Fibroblast of skin of abdomen (primary cell): ENCODE measurements around the gene VEZF1.

Experiments used
- DNase-seq: peaks from one replicate; pipeline ENCODE4 v3.0.0-alpha.2; 2013

The VEZF1 gene

GRCh38 chr17:57949649-57950048 lies 38.4 kb downstream of the VEZF1 start:
- no peak for DNase-seq

- peak; percentile 98 for DNase-seq
These were observed 39.3 kb downstream of the VEZF1 start for GRCh38 chr17:57948555-57949420.

DNA sequence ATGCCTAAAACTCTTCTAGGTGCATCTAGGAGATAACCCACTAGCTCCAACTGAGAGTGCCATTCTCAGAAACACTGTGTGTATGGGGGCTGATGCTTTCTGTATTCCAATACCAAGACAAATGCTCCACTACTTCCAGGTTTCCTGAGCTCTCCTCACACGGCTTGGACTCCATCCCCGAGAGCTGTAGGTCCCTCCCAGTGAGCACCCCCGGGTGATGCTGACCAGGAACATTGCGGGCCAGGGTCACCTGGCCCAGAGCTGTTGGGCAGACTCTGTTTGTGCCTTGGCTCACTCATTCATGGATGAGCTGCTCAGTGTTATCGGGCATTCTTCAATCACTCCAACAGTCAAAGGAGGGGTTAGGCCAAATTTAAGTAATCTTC lies 39.9 kb downstream of the VEZF1 start:
- no peak for DNase-seq

DNA sequence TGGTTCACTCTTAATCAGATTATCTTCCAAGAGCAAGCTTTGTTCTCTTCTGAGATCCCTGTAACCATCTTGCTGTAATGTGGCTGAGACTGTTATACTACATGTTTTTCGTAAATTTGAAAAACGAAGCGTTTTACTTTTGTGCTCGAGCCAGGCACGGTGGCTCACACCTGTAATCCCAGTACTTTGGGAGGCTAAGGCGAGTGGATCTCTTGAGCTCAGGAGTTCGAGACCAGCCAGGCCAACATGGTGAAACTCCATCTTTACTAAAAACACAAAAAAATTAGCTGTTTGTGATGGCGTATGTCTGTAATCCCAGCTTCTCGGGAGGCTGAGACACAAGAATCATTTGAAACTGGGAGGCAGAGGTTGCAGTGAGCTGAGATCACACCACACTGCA lies 40.7 kb downstream of the VEZF1 start:
- DNase-seq, result no peak

GRCh38 chr17:57946798-57947358 lies 41.2 kb downstream of the VEZF1 start:
- peak; percentile 51 for DNase-seq

DNA sequence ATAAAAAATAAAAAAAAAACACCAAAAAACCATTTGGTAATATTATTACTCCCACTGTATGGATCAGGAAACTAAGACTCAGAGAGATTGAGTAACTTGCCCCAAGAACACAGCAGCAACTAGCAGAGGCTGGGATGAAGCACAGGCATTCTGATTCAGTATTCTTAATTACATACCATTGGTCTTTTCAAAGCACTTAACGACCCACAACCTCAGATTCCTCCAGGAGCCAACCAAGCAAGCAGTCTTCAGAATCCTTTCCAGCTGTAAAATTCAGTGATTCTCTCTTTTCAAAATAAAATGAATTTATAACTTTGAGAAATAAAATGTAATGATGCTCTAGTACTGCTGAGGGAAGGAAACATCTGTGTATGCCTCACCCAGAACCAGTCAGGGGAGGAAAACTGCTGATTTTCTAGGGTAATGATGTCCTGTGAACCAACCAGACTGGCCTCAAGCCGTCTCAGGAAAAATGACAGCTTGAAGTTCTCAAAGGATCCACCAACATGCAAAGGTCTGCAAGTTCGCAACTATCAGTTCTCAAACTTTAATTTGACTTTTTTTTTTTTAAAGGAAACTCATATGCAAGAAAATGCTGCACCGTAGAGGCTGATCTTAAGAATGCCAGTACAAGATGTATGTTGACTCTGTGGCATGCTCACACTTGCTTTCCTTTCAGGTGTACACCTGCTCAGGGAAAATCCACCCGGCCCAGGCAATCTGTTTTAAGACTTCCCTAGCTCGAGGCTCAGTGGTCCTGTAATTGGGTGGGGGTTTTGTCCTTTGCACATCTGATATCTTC lies 41.9 kb downstream of the VEZF1 start:
- peak; percentile 75 for DNase-seq

- peak; percentile 79 for DNase-seq
These were observed 43.1 kb downstream of the VEZF1 start for GRCh38 chr17:57944908-57945307.

DNA sequence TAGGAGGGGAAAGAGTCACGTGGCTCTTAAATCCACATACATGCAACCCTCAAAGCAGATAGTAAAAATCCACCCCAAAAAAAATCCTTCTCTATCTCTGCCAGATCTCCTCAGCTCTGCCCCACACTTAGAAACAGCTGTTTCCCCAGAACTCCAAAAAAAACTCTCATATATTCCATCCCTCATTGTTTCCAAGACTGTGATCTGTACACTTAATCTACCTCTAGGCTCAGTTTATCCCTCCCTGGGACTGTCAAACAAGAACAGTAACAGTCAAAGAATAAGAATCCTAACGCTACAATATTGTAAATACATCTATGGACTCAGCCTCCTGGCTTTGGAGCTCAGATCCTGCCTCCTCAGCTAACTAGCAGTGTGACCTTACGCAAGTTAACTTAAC lies 44.4 kb downstream of the VEZF1 start:
- no peak for DNase-seq

- DNase-seq, result peak; percentile 64
These were observed 44.9 kb downstream of the VEZF1 start for GRCh38 chr17:57943140-57943539.

DNA sequence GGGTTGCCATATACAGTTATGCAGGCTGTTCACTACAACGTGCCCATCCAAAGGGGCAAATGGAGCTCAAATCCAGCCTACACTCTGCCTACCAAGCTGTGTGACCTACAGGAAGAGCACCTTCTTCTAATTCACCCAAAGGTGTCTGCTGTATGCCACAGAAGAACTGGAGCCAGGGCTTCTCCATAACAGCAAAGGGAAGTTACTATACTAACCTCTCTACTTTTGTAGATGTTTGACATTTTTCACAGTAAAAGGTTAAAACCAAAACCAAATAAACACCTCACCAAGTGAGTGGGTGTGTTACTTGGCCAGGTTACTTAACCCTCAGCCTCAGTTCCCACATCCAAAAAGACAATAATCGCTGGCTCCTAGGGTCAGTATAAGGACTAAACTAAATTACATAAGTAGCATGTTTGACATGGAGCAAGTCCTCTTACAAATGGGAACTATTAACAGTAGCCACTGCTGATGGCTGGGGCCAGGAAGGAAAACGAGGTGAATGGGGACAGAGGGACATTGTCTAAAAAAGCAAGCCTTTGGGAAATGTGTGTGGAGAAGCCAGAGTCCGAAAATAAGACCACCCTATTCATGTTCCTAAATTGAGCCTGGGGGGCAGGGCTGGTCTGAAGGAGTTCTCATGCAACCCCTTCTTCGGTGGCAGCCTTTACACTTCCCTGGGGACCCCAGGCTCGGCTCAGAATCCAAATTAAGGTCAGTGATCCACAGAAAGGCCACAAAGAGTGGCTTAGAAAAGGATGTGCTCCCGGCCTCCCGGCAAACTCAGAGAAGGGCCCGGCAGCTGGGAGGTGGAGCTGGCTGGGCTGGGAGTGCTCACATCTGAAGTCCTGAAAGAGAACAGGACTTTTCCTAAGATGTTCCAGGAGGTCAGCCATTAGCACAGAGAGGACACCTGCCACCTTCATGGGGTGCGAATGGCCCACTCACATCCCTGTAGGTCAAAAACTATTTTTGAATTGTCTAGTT lies 46.4 kb downstream of the VEZF1 start:
- DNase-seq, result no peak

DNA sequence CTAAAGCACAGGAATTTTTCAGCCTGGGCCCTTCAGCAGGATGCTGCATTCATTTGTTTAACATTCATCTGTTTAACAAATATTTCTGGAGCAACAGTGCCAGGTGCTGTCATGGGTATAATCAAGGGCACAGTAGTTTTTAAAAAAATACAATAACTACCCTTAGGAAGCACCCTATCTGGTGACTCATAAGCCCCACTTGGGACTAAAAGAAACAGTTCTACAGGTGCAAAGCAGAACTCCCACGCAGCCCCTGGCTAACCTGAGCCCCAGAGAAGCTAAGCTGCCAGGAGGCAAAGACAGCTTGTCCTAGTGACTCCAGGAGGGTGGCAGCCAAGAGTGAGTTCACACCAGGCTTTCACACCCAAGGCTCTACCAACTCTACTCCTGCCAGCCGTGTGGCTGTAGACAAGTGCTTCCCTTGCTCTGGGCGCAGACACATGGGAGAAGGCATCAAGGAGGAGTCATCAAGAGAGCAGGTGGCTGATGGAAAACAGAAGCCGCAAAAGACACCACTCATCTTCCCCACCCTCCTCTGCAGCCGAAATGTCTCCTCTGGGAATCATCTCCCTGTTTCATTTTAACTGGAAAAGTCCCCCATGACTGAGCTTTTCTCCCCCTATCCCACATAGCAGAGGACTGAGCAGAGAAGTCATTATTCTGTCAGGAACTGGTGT lies 47.3 kb downstream of the VEZF1 start:
- DNase-seq, result no peak

DNA sequence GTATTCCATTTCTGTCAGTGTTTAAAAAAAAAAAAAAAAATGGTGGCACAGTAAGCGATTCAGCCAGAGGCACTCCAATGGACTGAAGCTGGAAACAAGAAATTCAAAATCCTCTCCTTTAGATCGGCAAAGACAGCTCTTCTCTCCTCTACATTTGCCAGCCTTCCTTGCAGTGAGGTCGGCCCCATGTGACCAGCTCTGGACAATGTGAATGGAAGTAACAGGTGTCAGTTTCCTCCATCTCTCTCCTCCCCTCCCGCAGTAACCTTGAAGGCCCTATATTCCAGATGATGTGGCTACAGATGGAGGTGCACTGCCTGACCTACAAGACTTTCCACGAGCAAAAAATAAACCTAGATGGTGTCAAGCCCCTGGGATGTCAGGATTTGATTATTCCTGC lies 47.8 kb downstream of the VEZF1 start:
- DNase-seq, result no peak

- DNase-seq, result no peak
These were observed 48.3 kb downstream of the VEZF1 start for GRCh38 chr17:57939797-57940196.

DNA sequence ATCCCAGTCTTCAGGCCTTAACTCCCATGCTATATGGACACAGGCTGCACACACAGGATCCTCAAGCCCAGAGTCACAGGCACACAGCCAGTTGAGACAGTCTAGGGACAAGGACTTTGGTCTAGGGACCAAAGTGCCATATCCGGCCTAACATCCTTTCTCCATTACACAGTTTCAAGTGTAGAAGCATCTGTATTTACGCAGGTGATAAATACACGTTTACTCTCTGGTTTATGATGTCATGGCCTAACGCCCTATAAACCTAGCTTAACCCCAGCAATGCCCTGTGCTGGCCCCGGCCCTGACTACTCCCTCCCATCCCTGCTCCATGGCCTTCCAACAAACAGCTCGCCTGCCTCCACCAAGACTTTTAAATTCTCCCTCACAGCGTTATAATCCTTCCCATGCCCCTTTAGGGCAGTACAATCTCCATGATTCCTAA lies 50.0 kb downstream of the VEZF1 start:
- DNase-seq, result no peak

DNA sequence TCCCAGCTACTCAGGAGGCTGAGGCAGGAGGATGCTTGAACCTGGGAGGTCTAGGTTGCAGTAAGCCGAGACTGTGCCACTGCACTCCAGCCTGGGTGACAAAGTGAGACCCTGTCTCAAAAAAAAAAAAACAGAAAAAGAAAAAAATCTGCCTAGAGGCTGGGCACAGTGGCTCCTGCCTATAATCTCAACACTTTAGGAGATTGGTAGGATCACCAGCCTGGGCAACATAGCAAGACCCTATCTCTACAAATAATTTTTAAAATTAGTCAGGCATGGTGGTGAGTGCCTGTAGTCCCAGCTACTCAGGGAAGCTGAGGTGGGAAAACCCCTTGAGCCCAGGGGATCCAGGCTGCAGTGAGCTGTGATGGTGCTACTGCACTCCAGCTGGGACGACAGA lies 50.6 kb downstream of the VEZF1 start:
- DNase-seq, result no peak

DNA sequence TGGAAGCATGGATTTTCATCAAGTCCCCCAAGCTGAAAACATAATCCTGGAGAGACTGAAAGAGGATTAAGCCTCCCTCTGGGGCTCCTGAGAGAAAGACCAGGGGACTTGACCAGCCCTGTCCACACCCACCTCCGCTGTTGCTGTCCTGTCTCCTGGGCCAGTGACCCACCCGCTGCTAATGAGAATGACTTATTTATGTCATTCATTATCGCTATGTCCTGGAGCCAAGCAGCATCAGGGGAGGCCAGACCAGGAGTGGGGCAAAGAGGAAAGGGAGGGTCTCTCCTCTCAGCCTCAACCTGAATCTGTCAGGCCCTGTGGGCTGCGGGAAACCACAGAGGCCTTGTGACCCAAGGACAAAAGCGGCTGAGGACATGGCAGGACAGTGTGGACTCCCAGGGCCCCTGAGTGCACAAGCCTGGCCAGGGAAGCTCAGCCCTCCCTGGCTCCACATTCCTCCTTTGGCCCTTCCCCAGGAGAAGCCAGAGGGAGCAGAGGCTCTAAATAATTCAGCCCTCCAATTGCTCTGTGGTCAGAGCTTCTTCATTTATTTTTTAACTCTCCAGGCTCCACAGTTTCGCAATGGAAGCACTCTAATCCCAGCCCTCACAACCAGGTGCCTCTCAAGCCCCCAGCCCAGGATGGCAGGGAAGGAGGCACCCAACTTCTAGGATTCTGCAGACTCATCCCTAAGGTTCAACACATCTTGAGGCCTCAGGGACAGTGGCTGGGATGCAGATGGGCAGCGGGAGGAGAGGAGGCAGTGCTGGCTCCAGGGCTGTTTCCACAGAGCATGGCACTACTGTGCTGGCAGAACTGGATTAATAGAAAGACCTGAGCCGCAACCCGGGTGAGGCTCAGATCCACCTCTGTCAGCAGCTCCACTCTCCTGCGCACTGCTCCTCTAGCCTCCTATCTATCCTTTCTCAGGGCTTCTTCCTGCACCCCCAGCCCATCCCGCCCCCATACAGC lies 51.9 kb downstream of the VEZF1 start:
- DNase-seq, result peak; percentile 70

DNA sequence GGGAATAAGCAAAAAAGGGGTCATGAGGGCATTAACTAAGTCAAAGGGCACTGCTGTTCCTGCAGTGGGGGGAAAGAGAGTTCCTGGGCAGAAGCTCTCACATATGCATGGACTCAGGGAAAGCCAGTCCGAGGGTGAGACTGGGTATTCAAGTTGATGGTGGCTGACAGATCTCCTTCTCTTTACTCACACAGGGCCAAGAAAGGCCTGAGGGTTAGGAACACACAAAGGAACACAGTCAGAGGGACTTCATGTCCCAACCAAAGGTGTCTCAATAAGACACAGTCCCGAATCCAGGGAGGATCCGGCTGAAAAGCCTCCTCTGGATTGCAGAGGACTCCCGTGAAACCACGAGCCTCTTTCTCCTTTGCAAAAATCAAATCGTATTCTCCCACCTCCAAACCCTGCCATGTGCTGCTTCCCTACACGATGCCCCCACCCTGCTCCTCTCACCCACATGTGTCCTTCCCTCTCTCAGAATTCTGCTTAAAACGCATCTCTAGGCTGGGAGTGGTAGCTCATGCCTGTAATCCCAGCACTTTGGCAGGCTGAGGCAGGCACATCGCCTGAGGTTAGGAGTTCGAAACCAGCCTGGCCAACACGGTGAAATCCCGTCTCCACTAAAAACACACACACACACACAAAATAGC lies 56.4 kb downstream of the VEZF1 start:
- DNase-seq, result no peak

DNA sequence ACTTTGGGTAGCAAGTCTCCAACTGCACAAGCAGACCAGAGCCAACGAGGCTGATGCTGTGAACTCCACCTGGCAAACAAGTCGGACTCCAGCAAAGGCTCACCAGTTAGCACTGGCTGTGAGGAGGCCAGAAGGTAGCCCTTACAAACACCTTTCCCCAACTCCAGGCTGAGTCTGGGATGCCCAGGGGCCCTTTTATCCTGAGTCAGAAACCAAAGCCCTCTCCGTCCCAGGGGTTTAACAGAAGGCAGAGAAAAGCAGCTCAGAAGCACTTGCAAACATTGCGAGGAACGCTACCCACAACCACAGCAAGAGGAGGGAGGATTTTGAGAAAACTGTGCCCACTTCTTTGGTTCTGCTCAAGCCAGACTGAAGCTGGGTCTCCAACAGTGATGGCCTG lies 57.8 kb downstream of the VEZF1 start:
- DNase-seq, result no peak

DNA sequence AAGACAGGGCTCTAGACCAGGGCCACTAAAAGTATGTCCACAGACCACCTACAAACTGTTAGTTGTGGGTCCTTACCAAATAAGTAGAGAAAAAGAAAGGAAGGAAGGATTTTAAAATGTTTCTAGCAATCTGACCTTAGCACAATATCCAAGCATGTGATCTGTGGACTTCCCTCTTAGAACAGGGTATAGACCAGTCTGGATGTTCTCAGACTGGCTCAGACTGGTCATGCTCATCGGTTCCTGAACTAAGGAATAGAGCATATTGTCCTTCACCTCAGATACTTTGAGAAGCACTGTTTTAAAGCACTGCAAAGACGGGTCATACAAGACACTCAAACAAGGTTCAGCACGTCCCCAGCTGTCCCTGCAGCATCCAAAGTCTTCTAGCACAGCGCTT lies 58.7 kb downstream of the VEZF1 start:
- no peak for DNase-seq

GRCh38 chr17:57928928-57929327 lies 59.1 kb downstream of the VEZF1 start:
- no peak for DNase-seq
